Suppressor macrophage (primary cell): ENCODE results near the gene CGREF1.

ENCODE experiments used
- DNase-seq, 4 experiments: peaks; one replicate each; pipeline ENCODE4 v3.0.0-alpha.2; 2020 to 2022
- total RNA-seq, 17 experiments: gene quantifications; one replicate each; lab custom pipeline; 2026; ENCODE audit warnings: mixed read lengths in 6 of 17, inconsistent platforms in 3 of 17; lab: John Stamatoyannopoulos, UW

CGREF1 gene, protein sequence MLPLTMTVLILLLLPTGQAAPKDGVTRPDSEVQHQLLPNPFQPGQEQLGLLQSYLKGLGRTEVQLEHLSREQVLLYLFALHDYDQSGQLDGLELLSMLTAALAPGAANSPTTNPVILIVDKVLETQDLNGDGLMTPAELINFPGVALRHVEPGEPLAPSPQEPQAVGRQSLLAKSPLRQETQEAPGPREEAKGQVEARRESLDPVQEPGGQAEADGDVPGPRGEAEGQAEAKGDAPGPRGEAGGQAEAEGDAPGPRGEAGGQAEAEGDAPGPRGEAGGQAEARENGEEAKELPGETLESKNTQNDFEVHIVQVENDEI
- total RNA-seq, result 0 to 3.0 (median 0.06) reads per million in 17 experiments

DNA sequence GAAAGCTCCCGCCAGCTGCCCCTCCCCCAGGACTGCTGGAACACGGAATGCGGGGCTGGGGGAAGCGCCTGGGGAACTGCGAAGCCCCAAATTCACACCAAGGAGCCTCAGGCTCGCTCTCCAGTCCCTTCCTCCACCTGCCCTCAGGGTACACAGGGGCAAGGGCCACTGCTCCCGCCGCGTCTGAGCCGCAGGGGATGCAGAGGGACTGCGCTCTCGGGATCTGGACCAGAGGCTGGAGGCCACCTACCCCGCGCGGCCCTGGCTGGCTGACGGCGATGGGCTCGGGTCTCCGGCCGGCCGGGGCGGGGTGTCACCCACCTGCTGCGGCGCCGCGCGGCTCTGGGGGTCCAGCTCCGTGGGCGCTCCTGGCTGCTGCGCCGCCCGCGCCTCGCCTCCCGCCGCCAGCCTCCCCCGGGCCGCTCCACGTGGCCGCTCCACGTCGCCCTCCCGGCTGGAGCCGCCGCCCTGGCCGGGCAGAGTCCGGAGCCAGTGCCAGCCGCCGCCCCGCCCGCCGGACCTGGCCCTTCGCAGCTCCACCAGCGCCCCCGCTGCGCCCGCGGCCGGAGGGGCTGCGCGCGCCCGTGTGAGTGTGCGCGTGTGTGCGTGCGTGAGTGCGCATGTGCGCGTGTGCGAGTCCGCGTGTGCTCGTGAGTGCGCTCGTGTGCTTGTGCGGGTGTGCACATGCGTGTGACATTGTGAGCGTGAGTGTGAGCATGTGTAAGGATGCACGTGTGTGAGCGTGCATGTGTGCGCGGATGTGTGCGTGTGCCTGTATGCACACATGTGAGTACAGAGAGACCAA lies at the start of gene CGREF1:
Gene CGREF1 (minus strand): TSS at position 604 of the 805 bp plus-strand sequence. CDS start 14,762 bp downstream, outside the sequence.
- peak in 2 of 4 experiments; percentile 22 to 41 for DNase-seq

DNA sequence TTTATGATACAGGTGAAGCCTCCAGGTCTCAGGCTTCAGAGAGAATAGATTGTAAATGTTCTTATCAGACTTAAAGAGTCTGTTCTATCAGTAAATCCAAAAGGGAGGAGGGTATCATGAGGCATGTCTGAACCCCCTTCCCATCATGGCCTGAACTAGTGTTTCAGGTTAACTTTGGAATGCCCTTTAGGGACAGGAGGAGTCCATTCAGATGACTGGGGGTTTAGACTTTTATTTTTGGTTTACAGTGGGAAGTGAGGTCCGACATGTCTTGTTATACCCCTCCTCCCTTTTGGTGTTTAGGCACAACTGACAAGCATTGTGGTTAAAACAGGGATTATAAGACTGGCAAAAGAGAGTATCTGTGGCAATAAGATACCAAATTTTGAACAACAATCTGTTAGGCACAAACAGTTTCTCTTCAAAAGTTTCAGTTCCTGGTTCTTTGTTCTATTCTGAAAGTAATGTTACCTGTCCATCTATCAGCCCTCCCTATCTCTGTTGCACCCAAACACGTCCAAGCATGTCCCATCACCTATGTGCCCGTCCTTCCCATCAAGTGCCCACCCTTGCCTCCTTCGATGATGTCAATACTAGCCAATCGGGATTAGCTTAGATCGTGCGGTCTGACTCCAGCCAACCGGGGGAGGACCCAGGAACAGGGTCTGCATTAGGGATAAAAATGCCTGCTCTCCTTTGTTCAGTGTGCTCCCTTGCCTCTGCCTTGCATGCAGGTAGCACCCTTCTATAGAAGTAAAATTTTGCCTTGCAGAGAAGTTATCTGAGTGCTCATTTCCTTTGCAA lies 46.2 kb upstream of the CGREF1 start:
- no peak for DNase-seq

DNA sequence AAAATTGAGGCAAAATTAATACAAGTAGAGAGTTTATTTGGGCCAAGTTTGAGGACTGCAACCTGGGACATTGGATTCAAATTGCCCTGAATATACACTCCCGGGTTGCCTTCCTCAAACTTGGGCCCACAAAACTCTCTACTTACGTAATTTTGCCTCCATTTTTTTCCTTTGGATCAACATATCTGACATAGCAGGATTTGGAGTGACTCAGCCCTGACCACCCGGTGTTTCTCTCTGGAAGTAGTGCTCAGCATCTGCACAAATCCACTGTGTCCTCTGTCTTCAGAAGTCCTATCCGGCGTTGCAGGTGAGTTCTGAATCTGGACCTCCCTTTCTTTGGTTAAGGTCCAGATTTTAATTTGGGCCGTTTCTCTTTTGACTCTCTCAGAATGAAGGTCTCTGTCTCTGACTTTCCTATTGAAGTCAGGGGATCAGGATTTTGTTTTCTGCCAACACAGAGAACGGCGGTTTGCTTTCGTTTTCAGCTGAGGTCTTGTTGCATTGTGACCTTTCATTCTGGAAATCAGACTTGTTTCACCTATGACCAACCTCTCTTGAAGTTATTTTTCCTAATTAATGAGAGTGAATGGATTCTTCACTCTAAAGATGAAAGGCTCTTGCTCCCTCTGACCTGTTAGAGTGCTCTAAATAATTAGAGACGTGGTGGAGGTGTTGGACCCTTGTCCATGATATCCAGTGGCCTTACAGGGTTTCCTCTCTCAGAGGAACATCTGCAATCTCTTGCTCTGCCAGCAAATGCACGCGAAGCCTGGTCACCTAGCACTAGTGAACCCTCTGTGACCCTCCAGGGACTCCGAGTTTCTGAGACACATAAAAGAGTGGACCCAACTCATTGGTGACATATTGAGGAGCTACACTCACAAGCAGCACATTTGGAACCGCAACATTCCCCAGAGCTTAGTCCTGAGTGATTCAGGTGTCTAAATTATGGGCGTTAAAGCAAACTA lies 43.5 kb upstream of the CGREF1 start:
- DNase-seq, result no peak

DNA sequence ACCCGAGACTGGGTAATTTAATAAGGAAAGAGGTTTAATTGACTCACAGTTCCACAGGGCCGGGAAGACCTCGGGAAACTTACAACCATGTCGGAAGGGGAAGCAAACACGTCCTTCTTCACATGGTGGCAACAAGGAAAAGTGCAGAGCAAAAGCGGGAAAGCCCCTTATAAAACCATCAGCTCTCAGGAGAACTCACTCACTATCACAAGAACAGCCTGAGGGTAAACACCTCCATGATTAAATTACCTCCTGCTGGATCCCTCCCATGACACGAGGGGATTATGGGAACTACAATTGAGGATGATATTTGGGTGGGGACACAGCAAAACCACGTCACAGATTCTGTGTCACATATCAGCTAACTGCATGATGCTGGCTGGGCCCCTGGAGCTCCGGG lies 41.3 kb upstream of the CGREF1 start:
- DNase-seq, result no peak

DNA sequence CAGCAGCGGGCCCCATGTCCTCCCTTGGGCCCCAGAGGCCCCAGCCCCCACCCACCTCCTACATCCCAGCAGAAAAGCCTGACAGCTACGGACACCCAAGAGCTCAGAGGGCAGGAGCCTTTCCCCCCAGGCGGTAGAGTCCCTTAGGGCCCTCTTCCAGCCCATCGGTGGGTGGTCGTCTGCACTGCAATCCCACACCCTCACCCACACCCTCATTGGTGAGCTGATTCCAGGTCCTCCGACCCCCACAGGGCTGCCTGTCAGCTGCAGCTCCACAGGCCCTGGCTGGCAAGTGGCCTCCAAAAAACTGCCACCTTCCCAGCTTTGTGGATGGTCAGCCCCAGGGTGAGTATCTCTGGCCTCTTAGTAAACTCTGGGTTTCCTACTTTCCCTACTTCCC lies 40.3 kb upstream of the CGREF1 start:
- DNase-seq, result no peak

DNA sequence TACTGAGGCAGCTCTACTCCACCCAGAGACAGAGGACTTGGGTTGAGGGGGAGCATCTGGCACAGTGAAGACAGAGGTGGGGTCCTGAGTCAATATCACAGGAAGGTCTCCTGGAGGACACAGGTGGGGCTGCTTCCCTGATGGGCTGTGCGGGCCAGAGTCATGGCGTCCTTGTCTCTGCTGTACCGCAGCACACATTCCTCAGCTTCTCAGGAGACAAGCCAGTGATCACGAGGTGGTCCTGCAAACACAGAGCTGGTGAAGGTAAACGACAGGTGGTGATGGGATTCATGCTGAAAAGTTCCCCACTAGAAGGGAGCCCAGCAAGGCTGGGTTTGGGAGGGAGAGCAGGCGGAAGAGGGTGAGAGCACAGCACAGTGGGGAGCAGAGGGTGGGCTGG lies 39.5 kb upstream of the CGREF1 start:
- DNase-seq, result no peak

DNA sequence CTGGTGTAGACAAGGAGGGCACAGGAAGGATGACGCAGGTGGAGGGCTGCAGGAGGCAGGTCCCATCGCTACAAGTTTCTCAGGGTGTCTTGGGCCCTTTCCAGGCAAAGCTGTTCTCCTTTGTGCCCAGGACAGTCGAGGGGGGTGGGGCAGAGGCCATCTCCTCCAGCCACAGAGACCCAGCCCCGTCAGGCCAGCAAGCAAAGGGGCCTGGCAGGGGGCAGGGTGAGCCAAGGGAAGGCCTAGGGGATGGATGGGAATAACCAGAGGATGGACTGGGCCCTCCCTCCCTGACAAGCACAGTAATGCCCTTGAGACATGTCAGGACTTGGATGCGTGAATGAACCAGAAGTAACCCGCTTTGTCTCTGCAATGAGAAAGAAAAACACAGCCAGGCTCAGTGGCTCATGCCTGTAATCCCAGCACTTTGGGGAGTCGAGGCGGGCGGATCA lies 36.2 kb upstream of the CGREF1 start:
- DNase-seq, result no peak

DNA sequence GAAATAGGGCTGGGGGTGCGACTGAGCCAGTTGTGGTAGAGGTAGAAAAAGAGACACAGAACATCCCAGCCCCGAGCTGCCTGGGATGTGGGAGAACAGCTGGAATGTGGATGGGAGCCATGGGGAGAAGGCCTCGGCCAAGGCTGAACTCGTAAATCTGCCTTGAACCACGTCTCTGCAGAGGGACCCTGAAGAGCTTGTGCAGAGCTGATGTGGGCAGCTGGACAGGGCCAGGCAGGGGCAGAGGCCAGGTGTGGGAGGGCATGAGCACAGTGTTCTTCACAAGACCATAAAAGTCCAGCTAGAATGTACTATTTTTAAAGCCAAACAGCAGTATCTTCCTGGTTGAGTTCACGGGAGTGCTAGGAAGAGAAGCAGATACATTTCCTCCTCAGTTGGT lies 35.6 kb upstream of the CGREF1 start:
- DNase-seq, result no peak

DNA sequence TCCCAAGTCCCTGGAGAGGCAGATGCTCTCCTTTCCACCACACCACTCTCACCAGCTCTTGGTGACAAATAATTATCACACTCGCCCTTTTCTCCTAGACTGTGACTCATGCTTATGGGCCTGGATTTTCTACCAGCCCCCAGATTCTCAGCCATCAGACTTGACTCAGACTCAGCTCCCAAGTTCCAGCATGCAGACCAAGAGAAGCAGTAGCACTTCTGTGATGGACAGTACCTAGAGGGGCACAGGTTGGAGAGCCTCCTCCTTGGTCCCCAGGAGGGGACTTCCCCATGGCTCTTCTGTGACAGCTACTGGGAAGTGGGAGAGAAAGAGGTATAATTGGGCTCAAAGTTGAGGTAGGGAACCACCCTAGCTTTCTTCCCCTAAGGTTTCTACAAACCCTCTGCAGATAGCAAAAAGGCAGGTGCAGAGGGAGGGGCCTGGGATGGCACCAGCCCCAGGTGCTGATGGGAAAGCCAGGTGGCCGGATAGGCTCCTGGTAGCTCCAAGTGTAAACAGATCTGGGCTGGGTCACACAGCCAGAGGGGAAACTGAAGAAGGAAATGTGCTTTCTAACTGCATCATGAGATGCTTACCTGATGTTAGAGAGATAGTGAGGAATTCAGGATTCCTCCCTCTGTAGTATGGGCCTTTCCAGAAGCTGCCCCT lies 34.0 kb upstream of the CGREF1 start:
- DNase-seq, result peak in 1 of 4 experiments; percentile 27

DNA sequence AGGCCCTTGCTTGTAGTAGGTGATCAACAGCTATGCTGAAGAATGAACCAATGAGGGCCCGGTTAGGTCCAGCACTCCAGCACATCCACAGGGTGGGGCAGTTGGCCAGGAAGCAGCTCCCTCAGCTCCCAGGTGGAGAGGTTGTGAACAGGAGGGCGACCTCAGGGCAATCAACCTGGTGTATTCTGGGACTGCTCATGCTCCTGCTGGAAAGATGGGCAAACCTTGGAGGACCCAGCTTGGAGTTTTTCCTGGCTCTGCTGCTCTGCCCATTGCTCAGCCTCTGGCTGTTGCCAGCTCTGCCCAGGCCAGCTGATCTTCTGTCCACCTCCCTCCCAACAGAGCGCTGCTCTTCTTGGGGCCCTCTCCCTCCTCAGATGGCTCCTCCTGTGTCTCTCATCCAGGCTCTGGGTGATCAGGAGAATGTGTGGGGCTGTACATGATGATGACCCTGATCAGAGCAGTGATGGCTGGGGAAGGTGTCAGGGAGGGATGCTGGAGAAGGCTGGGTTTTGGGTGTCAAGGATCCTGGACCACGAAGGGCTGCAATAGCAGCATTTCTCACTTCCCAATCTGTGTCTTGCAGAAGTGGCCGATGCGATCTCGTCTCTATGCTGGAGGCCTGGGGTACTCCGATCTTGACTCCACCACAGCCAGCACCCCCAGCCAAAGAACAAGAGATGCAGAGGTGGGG lies 33.3 kb upstream of the CGREF1 start:
- DNase-seq, result no peak

DNA sequence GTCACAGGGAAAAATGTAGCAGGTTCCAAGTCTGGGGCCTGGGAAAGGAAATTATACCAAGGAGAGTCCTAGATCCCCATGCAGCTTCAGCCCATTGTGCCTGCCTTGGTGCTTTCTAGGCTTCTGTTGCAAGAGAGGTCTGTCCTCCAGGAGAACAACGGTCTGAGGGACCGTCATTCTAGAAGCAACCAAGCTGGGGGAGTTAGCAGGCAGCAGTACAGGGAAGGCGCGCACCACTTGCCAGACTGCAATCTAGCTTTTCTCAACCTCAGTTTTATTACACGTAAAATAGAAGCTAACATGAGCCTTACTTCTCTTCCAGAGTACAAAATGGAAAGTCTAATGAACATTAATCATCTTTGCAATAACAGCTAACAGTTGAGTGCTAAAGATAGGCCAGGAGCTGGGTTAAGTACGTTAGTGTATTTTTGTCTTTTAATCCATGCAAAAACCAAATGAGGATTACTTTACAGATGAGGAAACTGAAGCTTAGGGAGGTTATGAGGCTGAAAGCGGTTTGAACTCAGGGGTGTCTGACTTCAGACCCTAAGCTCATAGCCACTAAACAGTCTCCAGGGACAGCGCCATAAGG lies 31.8 kb upstream of the CGREF1 start:
- DNase-seq, result no peak

DNA sequence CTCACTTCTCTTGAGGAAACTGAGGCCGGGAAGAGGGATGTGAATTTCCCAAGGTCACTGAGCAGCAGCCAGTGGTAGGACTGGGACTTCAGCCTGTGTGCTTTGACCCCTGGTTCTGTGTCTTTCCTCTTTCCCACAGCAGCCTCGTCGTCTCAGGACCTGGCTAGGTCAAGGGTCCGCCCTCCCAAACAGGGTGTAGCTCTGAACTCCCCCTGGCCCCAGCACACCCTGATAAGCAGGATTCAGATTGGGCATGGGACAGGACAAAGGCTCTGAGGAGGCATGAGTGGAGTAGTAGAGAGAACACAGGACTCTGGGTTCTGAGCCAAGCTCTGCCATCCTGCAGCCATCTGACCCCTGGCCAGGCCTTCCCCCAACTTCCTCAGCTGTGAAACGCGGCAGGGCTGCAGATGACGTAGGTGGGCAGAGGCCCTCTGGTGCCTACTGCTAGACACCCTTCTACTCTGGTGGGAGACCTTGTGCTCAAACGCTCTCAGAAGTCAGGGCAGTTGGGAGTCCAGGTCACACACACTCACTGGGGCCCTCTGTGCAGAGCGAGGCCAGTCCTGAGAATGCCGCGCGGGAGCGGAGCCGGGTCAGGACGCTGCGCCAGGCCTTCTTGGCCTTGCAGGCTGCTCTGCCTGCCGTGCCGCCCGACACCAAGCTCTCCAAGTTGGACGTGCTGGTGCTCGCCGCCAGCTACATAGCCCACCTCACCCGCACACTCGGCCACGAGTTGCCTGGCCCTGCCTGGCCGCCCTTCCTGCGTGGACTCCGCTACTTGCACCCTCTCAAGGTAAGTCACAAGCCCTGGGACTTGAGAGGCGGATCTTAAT lies 30.9 kb upstream of the CGREF1 start:
- DNase-seq, result no peak

DNA sequence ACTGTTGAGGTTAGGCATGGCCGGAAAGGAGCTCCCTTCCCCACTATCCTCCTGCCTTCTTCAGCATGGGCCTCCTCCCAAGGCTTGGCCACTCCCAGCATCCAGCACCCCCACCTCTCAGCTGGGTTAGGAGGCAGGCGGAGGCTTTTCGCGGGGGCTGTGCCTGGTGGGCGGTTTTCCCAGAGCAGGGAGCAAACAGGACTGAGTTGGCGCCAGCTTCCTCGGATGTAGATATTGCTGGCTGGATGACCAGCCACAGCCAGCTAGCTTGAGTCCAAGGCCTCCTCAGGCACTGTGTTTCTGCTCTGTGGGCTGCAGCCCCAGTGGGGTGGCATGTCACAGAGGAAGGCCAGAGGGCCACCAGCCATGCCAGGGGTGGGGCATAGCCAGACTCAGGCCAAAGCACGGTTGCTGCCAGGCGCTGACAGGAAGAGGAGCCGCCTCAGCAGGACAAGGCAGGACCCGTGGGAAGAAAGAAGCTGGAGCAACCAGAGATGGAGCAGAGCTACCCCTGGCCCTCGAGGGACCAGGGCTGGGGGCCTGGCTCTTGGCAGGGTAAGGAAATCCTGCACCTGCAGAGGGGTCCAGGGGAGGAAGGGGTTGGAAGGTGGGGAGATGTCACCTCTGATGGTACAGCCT lies 30.0 kb upstream of the CGREF1 start, which contains the start of gene TCF23:
Gene TCF23 (plus strand): TSS at position 204 of the 639 bp plus-strand sequence. CDS start 130 bp downstream, at position 334.
- no peak for DNase-seq

DNA sequence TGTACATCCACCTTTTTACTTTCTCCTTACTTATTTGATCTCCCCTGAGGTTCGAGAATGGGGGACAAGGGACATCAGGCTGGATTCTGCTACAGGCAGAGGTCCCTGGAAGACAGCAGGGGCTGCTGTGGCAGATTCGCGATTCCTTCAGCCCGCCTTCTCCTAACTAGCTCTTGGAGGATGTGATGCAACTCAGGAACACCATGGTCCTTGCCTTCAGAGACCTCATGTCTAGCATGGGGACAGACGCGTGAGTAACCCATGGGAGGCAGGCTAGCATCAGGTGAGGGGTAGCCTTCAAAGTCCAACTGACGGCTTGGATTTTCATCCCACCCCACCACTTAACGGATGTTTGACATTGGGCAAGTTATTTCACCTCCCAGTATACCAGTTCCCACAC lies 29.0 kb upstream of the CGREF1 start:
- DNase-seq, result no peak

DNA sequence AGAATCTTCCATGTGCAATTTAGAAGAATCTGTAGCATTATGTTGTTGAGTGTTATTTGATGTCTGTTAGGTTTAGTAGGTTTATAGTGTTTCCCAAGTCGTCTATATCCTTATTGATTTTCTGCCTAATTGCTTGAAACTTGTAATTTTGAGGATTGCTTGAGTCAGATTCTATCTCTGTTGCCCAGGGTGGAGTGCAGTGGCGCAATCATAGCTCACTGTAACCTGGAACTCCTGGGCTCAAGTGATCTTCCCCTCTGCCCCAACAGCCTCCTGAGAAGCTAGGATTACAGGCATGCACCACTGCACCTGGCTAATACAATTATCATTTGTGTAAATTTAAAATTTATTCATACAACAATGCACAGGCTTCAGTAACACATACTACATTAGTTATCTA lies 26.8 kb upstream of the CGREF1 start:
- DNase-seq, result no peak

DNA sequence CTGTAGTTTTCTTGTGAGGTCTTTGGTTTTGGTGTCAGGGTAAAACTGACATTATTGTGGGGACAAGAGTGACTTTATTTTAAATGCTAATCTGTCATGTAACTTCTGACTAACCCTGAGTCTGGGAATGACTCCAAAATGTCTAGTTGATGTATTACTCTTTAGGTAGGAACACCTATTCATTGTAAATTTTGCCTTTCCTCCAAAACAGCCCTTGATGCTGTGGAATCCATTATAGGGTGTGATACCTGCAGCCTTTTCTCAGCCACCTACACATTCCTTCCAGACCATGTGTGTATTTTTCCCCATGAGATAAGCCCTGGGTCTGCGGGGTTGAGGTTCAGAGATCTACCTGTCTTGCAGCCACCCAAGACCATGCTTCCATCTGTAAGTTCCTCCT lies 24.4 kb upstream of the CGREF1 start:
- DNase-seq, result no peak

DNA sequence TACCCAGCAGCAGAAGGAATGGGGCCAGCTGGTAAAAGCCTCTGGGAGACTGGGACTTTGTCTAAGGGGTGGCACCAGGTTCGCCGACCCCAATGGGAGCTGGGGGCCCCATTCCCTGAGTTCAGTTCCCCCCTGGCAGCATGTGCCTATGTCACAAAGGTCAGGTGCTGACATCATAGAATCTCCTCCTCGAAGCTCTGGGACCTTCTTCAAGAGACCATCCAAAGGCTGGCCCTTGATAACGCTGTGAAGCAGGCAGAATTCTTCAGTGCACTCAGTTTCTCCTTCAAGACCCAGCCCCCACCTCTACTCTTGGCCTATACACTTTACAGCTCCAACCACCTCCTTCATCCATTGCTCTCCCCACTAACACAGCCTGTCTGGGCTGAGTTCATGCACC lies 20.4 kb upstream of the CGREF1 start, which contains the start of gene PRR30:
Gene PRR30 (minus strand): TSS at position 101 of the 400 bp plus-strand sequence. CDS start 1,081 bp downstream, outside the sequence.
- DNase-seq, result no peak

DNA sequence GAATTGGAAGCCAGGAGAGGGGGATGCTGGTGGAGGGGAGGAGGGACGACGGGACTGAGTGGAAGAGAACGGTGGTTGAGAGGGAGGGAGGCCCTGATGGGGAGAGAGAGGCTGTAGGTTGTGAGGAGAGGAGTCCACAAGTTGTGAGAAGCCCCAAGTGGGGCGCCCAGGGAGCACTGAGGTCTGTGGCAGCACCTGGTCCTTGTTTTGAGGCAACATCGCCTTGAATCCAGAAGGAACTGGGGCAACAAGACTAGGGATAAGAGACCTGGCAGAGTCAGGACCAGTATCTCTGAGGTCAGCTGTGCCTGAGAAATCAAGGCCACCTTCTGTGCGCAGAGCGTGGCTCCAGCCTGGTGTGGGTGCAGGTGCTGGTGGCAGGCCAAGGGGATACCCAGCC lies 19.2 kb upstream of the CGREF1 start:
- no peak for DNase-seq
